Liver (tissue), 9 donors: ENCODE data around the gene SPEG. TPM values are rescaled to one million over a fixed set of nuclear protein-coding genes. Genes with fewer than 3 reads are reported as not detected.

Experiments used
- DNase-seq: peaks from one replicate; pipeline ENCODE4 v3.0.0-alpha.2; 2017; ENCODE audit warnings: low spot score
- H3K27ac ChIP-seq, 2 donors: one replicate each; pipeline ENCODE4 v1.7.0; 2013; ENCODE audit warnings: inconsistent platforms in 2 of 2, low read length in 2 of 2, control low read depth in 1 of 2, low read depth in 1 of 2, mild to moderate bottlenecking in 1 of 2
- H3K27me3 ChIP-seq, 4 donors: one replicate each; pipeline versions ENCODE4 v1.6.1 to v1.7.0; 2013; ENCODE audit warnings: low read length in 3 of 4, inconsistent platforms in 1 of 4, mild to moderate bottlenecking in 1 of 4, moderate library complexity in 1 of 4; ENCODE audit not compliant: control insufficient read depth in 4 of 4, insufficient read depth in 4 of 4
- H3K36me3 ChIP-seq, 4 donors: one replicate each; pipeline versions ENCODE4 v1.6.1 to v1.7.0; 2013; ENCODE audit warnings: low read length in 3 of 4, mild to moderate bottlenecking in 3 of 4, low read depth in 1 of 4, moderate library complexity in 1 of 4; ENCODE audit not compliant: control insufficient read depth in 4 of 4, insufficient read depth in 3 of 4
- H3K4me1 ChIP-seq, 4 donors: one replicate each; pipeline versions ENCODE4 v1.6.1 to v1.7.0; 2013; ENCODE audit warnings: low read length in 3 of 4, mild to moderate bottlenecking in 3 of 4, moderate library complexity in 1 of 4; ENCODE audit not compliant: control insufficient read depth in 4 of 4, insufficient read depth in 4 of 4
- H3K4me3 ChIP-seq, 3 donors: one replicate each; pipeline versions ENCODE4 v1.6.1 to v1.7.0; 2013; ENCODE audit warnings: low read length in 3 of 3, control low read depth in 1 of 3, low read depth in 1 of 3, mild to moderate bottlenecking in 1 of 3
- H3K9ac ChIP-seq, 2 donors: one replicate each; pipeline ENCODE4 v1.7.0; 2013; ENCODE audit warnings: low read length in 2 of 2, mild to moderate bottlenecking in 2 of 2, moderate library complexity in 2 of 2, control low read depth in 1 of 2, low read depth in 1 of 2
- H3K9me3 ChIP-seq, 4 donors: one replicate each; pipeline versions ENCODE4 v1.6.1 to v1.7.0; 2013; ENCODE audit warnings: low read length in 3 of 4; ENCODE audit not compliant: control insufficient read depth in 4 of 4
- EGR1 ChIP-seq, 2 donors: IDR thresholded peaks; 2 replicates each; pipeline ENCODE4 v1.6.1; 2016 to 2018; ENCODE audit warnings: antibody characterized with exemption in 2 of 2, low read depth in 2 of 2
- FOXA2 ChIP-seq: IDR thresholded peaks from 2 replicates; pipeline ENCODE4 v1.6.1; 2016; ENCODE audit warnings: antibody characterized with exemption
- GABPA ChIP-seq, 2 donors: IDR thresholded peaks in 1 of 2; conservative IDR thresholded peaks in 1 of 2; 2 replicates each; pipeline ENCODE4 v1.6.1; 2016; ENCODE audit warnings: antibody characterized with exemption in 2 of 2, mild to moderate bottlenecking in 1 of 2, moderate library complexity in 1 of 2
- NR2F2 ChIP-seq: IDR thresholded peaks from 2 replicates; pipeline ENCODE4 v1.6.1; 2016; ENCODE audit warnings: antibody characterized with exemption
- RAD21 ChIP-seq, 2 donors: IDR thresholded peaks; 2 replicates each; pipeline ENCODE4 v1.6.1; 2016; ENCODE audit warnings: antibody characterized with exemption in 2 of 2, mild to moderate bottlenecking in 2 of 2
- REST ChIP-seq: IDR thresholded peaks from 2 replicates; pipeline ENCODE4 v1.6.1; 2016; ENCODE audit warnings: antibody characterized with exemption, mild to moderate bottlenecking
- RXRA ChIP-seq, 2 donors: IDR thresholded peaks; 2 replicates each; pipeline ENCODE4 v1.6.1; 2017 to 2018; ENCODE audit warnings: antibody characterized with exemption in 2 of 2, mild to moderate bottlenecking in 1 of 2
- SP1 ChIP-seq: IDR thresholded peaks from 2 replicates; pipeline ENCODE4 v1.6.1; 2018; ENCODE audit warnings: antibody characterized with exemption, mild to moderate bottlenecking
- TAF1 ChIP-seq: conservative IDR thresholded peaks from 2 replicates; pipeline ENCODE4 v1.6.1; 2016; ENCODE audit warnings: antibody characterized with exemption, mild to moderate bottlenecking
- YY1 ChIP-seq: IDR thresholded peaks from 2 replicates; pipeline ENCODE4 v1.6.1; 2016; ENCODE audit warnings: antibody characterized with exemption, mild to moderate bottlenecking
- WGBS: extraction: QIAGEN DNeasy Blood & Tissue Kit; methylation state at CpG from one replicate; pipeline ENCODE4 v1.1.7; 2013; 5-methylcytosine and 5-hydroxymethylcytosine counted together
- polyA plus RNA-seq, 2 donors: library from polyadenylated mRNA; stranded (reverse) in 1 of 2; unstranded in 1 of 2; fragments of 200-250 nt in 1 of 2; fragments of >200 nt in 1 of 2; fragmentation: Nextera tagmentation in 1 of 2; extraction: Ambion mirVana in 1 of 2; gene quantifications; one replicate each; pipeline versions ENCODE4 v1.2.1 to v1.2.3, GENCODE V29; 2013 to 2015
- total RNA-seq, 2 donors: library from RNA; depleted of rRNA; stranded (reverse); fragments of >200 nt; gene quantifications; one replicate each; pipeline ENCODE4 v1.2.3, GENCODE V29; 2014
- TF ChIP-seq, protein P1 (sequence below): fragments of 150-350 bp; IDR thresholded peaks from 2 replicates; pipeline ENCODE4 v1.5.1; 2017; ENCODE audit warnings: improper control_type of control experiment, low read depth, low read length; ENCODE audit not compliant: missing input control
- donor health status: healthy.
- donor health status: healthy.
- donor health status: healthy.
- donor health status: healthy.
- donor health status: healthy.

The SPEG gene
- total and polyA plus RNA-seq, 4 donors, result 0.51 to 0.96 (median 0.66) TPM

- H3K27me3 ChIP-seq, result peaks cover 0 to 6% (median 1%) of the 10 kb centered on the region in 4 donors
- H3K27ac ChIP-seq, result no peak overlapping the region
- no peaks in the 10 kb centered on the region for H3K9me3 ChIP-seq
- 75% methylated on average over 23 of the region's 23 CpGs for WGBS
- no peak for TF ChIP-seq TAF1
- H3K9ac ChIP-seq, result no peak overlapping the region
- no peak for DNase-seq
- H3K4me1 ChIP-seq, result peaks cover 0 to 6% (median 0%) of the 10 kb centered on the region in 4 donors
- no peaks in the 10 kb centered on the region for H3K36me3 ChIP-seq
- H3K4me3 ChIP-seq, result no peak overlapping the region
Observed at GRCh38 chr2:219452361-219453317, 18.0 kb downstream of the SPEG start.

- TF ChIP-seq EGR1 (IDR thresholded peaks at IDR 0.05; ENCODE audit: low read depth in 2 of 2) (no peak), GABPA (IDR thresholded peaks at IDR 0.05 in 1 of 2, conservative IDR thresholded peaks at IDR 0.05 in 1 of 2) (no peak), NR2F2 (no peak), TAF1 (no peak), REST (no peak), RAD21 (IDR thresholded peaks at IDR 0.05) (no peak), RXRA (IDR thresholded peaks at IDR 0.05) (no peak), YY1 (no peak), FOXA2 (no peak), SP1 (no peak)
- TF ChIP-seq, protein P1, sequence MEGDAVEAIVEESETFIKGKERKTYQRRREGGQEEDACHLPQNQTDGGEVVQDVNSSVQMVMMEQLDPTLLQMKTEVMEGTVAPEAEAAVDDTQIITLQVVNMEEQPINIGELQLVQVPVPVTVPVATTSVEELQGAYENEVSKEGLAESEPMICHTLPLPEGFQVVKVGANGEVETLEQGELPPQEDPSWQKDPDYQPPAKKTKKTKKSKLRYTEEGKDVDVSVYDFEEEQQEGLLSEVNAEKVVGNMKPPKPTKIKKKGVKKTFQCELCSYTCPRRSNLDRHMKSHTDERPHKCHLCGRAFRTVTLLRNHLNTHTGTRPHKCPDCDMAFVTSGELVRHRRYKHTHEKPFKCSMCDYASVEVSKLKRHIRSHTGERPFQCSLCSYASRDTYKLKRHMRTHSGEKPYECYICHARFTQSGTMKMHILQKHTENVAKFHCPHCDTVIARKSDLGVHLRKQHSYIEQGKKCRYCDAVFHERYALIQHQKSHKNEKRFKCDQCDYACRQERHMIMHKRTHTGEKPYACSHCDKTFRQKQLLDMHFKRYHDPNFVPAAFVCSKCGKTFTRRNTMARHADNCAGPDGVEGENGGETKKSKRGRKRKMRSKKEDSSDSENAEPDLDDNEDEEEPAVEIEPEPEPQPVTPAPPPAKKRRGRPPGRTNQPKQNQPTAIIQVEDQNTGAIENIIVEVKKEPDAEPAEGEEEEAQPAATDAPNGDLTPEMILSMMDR, result no peak
- WGBS, result 79% methylated on average over 10 of the region's 10 CpGs
- Histone ChIP-seq H3K36me3 (no peaks in the 10 kb centered on the region), H3K4me1 (no peaks in the 10 kb centered on the region), H3K9ac (no peak overlapping the region), H3K27ac (no peak overlapping the region), H3K9me3 (no peaks in the 10 kb centered on the region), H3K27me3 (peaks cover 0 to 6% (median 1%) of the 10 kb centered on the region in 4 donors), H3K4me3 (no peak overlapping the region)
- no peak for DNase-seq
Observed at GRCh38 chr2:219453671-219454590, 19.3 kb downstream of the SPEG start.
